ENCODE measurements around the gene CCDC12.
"Not testable (repeated sequence)": the region's sequence is repeated elsewhere in the genome, so short reads cannot be mapped to it uniquely, and the experiment has no call there.

The CCDC12 gene

GRCh38 chr3:46923559-46924350, 52.8 kb downstream of the CCDC12 start:
- DNase-seq (ENCODE audit: low read depth in 3 of 3) = peak in 2 of 3 experiments; percentile 13 to 32

GRCh38 chr3:46922871-46923558, 53.5 kb downstream of the CCDC12 start:
- DNase-seq (ENCODE audit: low read depth in 3 of 3) = no peak

GRCh38 chr3:46922426-46922825, 54.1 kb downstream of the CCDC12 start:
- no peak for DNase-seq (ENCODE audit: low read depth in 3 of 3)

- DNase-seq (ENCODE audit: low read depth in 3 of 3) = no peak
These were observed 54.7 kb downstream of the CCDC12 start for GRCh38 chr3:46921871-46922271.

GRCh38 chr3:46921041-46921440, 55.5 kb downstream of the CCDC12 start:
- DNase-seq (ENCODE audit: low read depth in 3 of 3) = no peak

GRCh38 chr3:46918634-46919033, 57.9 kb downstream of the CCDC12 start:
- no peak for DNase-seq (ENCODE audit: low read depth in 3 of 3)

- no peak for DNase-seq (ENCODE audit: low read depth in 3 of 3)
These were observed 58.3 kb downstream of the CCDC12 start for GRCh38 chr3:46918202-46918601.

- no peak for DNase-seq (ENCODE audit: low read depth in 3 of 3)
These were observed 59.3 kb downstream of the CCDC12 start for GRCh38 chr3:46917257-46917656.

- no peak for DNase-seq (ENCODE audit: low read depth in 3 of 3)
These were observed 59.7 kb downstream of the CCDC12 start for GRCh38 chr3:46916799-46917198.

- DNase-seq (ENCODE audit: low read depth in 3 of 3) = no peak
These were observed 60.3 kb downstream of the CCDC12 start for GRCh38 chr3:46916278-46916677.

GRCh38 chr3:46915297-46915822, 61.2 kb downstream of the CCDC12 start:
- no peak for DNase-seq (ENCODE audit: low read depth in 3 of 3)

GRCh38 chr3:46914849-46915248, 61.7 kb downstream of the CCDC12 start:
- no peak for DNase-seq (ENCODE audit: low read depth in 3 of 3)

GRCh38 chr3:46913644-46914043, 62.9 kb downstream of the CCDC12 start:
- no peak for DNase-seq (ENCODE audit: low read depth in 3 of 3)

- no peak for DNase-seq (ENCODE audit: low read depth in 3 of 3)
These were observed 63.6 kb downstream of the CCDC12 start for GRCh38 chr3:46912986-46913385.

GRCh38 chr3:46910914-46911313, 65.6 kb downstream of the CCDC12 start:
- not testable (repeated sequence) for DNase-seq (ENCODE audit: low read depth in 3 of 3)

- no peak for DNase-seq (ENCODE audit: low read depth in 3 of 3)
These were observed 66.3 kb downstream of the CCDC12 start for GRCh38 chr3:46910166-46910760.

GRCh38 chr3:46909535-46910161, 66.9 kb downstream of the CCDC12 start:
- peak; percentile 50 to 79 (median 65) for DNase-seq (ENCODE audit: low read depth in 3 of 3)

- no peak for DNase-seq (ENCODE audit: low read depth in 3 of 3)
These were observed 67.5 kb downstream of the CCDC12 start for GRCh38 chr3:46908986-46909534.

- DNase-seq (ENCODE audit: low read depth in 3 of 3) = no peak
These were observed 68.1 kb downstream of the CCDC12 start for GRCh38 chr3:46908294-46908985.

GRCh38 chr3:46907960-46908293, 68.6 kb downstream of the CCDC12 start:
- DNase-seq (ENCODE audit: low read depth in 3 of 3) = no peak

- no peak for DNase-seq (ENCODE audit: low read depth in 3 of 3)
These were observed 69.3 kb downstream of the CCDC12 start for GRCh38 chr3:46907271-46907670.

All from stimulated activated CD4-positive, alpha-beta T cell treated with anti-CD3 and anti-CD28 coated beads, TNF-alpha, amount 100 ng/mL, for 24 hours (primary cell).